Measurements from ENCODE around the gene POLD1. TPM values are rescaled to one million over a fixed set of nuclear protein-coding genes. Genes with fewer than 3 reads are reported as not detected.
A peak's percentile ranks its signal among the peaks of the same experiment; 100 is the strongest.

POLD1 gene
- total RNA-seq, 1 experiment from 2014 or later = 143 TPM

GRCh38 chr19:50359328-50359818 lies 24.8 kb upstream of the POLD1 start:
- CTCF ChIA-PET = no interaction called here
- no TSS peak for BruUV-seq (replicated peaks)
- Histone ChIP-seq H3K4me1 (ENCODE audit: insufficient read depth, low read length, poor library complexity, severe bottlenecking) (no peaks in the 10 kb centered on the region), H3K27me3 (replicated peaks; ENCODE audit: insufficient read depth, low read depth, low read length, poor library complexity) (no peaks in the 10 kb centered on the region), H3K36me3 (ENCODE audit: insufficient read depth, low read length, poor library complexity, severe bottlenecking) (no peaks in the 10 kb centered on the region), H3K9me3 (ENCODE audit: low read depth, low read length, poor library complexity, severe bottlenecking) (no peaks in the 10 kb centered on the region), H3K27ac (ENCODE audit: low read depth, low read length, poor library complexity, severe bottlenecking) (no peak overlapping the region), H3K4me3 (ENCODE audit: low read depth, low read length, poor library complexity, severe bottlenecking) (no peak overlapping the region)
- TF ChIP-seq EZH2 (IDR thresholded peaks at IDR 0.05; ENCODE audit: borderline replicate concordance, low read depth, low read length, poor library complexity, severe bottlenecking) (no peak), CTCF (conservative IDR thresholded peaks at IDR 0.05; ENCODE audit: low read depth, low read length) (no peak)
- POLR2A ChIA-PET (ENCODE audit: low non-redundant PET) = no interaction called here
- DNase-seq (ENCODE audit: low spot score) = no peak
- intact Hi-C loops (cut with micrococcal nuclease; ENCODE audit: unreplicated experiment) = loop anchor here (5.0 to 10.0 kb wide), 2 partner anchors 423 to 565 kb away; no protein-coding TSS in a partner anchor

- no TSS peak for BruUV-seq (replicated peaks)
- CTCF ChIA-PET = interaction anchor here (0.9 kb wide), 1 partner anchor 246 kb away, joined by 3 read pairs; no protein-coding TSS in a partner anchor
These were observed 22.7 kb upstream of the POLD1 start for GRCh38 chr19:50361290-50362029.

GRCh38 chr19:50362030-50362412 lies 22.1 kb upstream of the POLD1 start:
- no peak overlapping the region for H3K4me3 ChIP-seq (ENCODE audit: low read depth, low read length, poor library complexity, severe bottlenecking)
- no peaks in the 10 kb centered on the region for H3K36me3 ChIP-seq (ENCODE audit: insufficient read depth, low read length, poor library complexity, severe bottlenecking)
- DNase-seq (ENCODE audit: low spot score) = no peak
- H3K4me1 ChIP-seq (ENCODE audit: insufficient read depth, low read length, poor library complexity, severe bottlenecking) = no peaks in the 10 kb centered on the region
- H3K9me3 ChIP-seq (ENCODE audit: low read depth, low read length, poor library complexity, severe bottlenecking) = no peaks in the 10 kb centered on the region
- no TSS peak for BruUV-seq (replicated peaks)
- H3K27ac ChIP-seq (ENCODE audit: low read depth, low read length, poor library complexity, severe bottlenecking) = no peak overlapping the region
- POLR2A ChIA-PET (ENCODE audit: low non-redundant PET) = no interaction called here
- intact Hi-C loops (cut with micrococcal nuclease; ENCODE audit: unreplicated experiment) = no loop called here
- H3K27me3 ChIP-seq (replicated peaks; ENCODE audit: insufficient read depth, low read depth, low read length, poor library complexity) = no peaks in the 10 kb centered on the region
- CTCF ChIA-PET = interaction anchor here (0.9 kb wide), 1 partner anchor 245 kb away, joined by 3 read pairs; no protein-coding TSS in a partner anchor
- no peak for TF ChIP-seq EZH2 (IDR thresholded peaks at IDR 0.05; ENCODE audit: borderline replicate concordance, low read depth, low read length, poor library complexity, severe bottlenecking)
- TF ChIP-seq CTCF (conservative IDR thresholded peaks at IDR 0.05; ENCODE audit: low read depth, low read length) = no peak

More at GRCh38 chr19:50361290-50362029, 22.7 kb upstream of the POLD1 start:
- TF ChIP-seq EZH2 (IDR thresholded peaks at IDR 0.05; ENCODE audit: borderline replicate concordance, low read depth, low read length, poor library complexity, severe bottlenecking) = no peak
- no peak for TF ChIP-seq CTCF (conservative IDR thresholded peaks at IDR 0.05; ENCODE audit: low read depth, low read length)
- peak; percentile 30 for DNase-seq (ENCODE audit: low spot score)
- Histone ChIP-seq H3K27me3 (replicated peaks; ENCODE audit: insufficient read depth, low read depth, low read length, poor library complexity) (no peaks in the 10 kb centered on the region), H3K4me1 (ENCODE audit: insufficient read depth, low read length, poor library complexity, severe bottlenecking) (no peaks in the 10 kb centered on the region), H3K36me3 (ENCODE audit: insufficient read depth, low read length, poor library complexity, severe bottlenecking) (no peaks in the 10 kb centered on the region), H3K27ac (ENCODE audit: low read depth, low read length, poor library complexity, severe bottlenecking) (no peak overlapping the region), H3K9me3 (ENCODE audit: low read depth, low read length, poor library complexity, severe bottlenecking) (no peaks in the 10 kb centered on the region), H3K4me3 (ENCODE audit: low read depth, low read length, poor library complexity, severe bottlenecking) (no peak overlapping the region)
- POLR2A ChIA-PET (ENCODE audit: low non-redundant PET) = no interaction called here
- intact Hi-C loops (cut with micrococcal nuclease; ENCODE audit: unreplicated experiment) = no loop called here

All from A673 (cell line).